A549 (cell line): ENCODE results near the gene CLCNKA. TPM values are rescaled to one million over a fixed set of nuclear protein-coding genes. Genes with fewer than 3 reads are reported as not detected.

Experiments used
- ATAC-seq, 2 experiments: fragments of 200-7000 bp in 1 of 2; fragments of >200 bp in 1 of 2; cut with Nextera tagmentation in 1 of 2; cut with Tn5 transposase in 1 of 2; 3 replicates each; pipeline versions ENCODE4 v1.8.0 to v1.9.1; 2018 to 2020; ENCODE audit warnings: mild to moderate bottlenecking in 1 of 2, moderate library complexity in 1 of 2
- CTCF ChIA-PET: fragments of 300-600 bp; sonication (Branson Sonifier 250); formaldehyde crosslinking; extraction: SDS; loops from one replicate; lab custom pipeline; 2021; ENCODE audit warnings: antibody characterized with exemption, inconsistent platforms; lab: Yijun Ruan, JAX
- POLR2A ChIA-PET: fragments of 350-600 bp; formaldehyde crosslinking; extraction: SDS; loops from one replicate; lab custom pipeline; 2021; ENCODE audit warnings: antibody characterized with exemption, inconsistent platforms; lab: Yijun Ruan, JAX
- DNase-seq, 2 experiments: peaks; one replicate each; pipeline versions ENCODE4 v3.0.0 to v3.0.0-alpha.2; 2011 to 2016; ENCODE audit warnings: low read depth in 1 of 2, low spot score in 1 of 2
- FAIRE-seq: peaks from 2 replicates; lab custom pipeline; 2011; peaks lifted over from hg19 to GRCh38; lab: Jason Lieb, UNC
- H3K27ac ChIP-seq, 2 experiments: fragments of >200 bp; sonication (Bioruptor Twin); formaldehyde crosslinking; 3 replicates each; pipeline ENCODE4 v1.5.1; 2016 to 2017
- H3K4me1 ChIP-seq: fragments of >200 bp; sonication (Bioruptor Twin); formaldehyde crosslinking; 3 replicates; pipeline ENCODE4 v1.6.1; 2016
- H3K4me2 ChIP-seq: fragments of >200 bp; sonication (Bioruptor Twin); formaldehyde crosslinking; 3 replicates; pipeline ENCODE4 v1.6.1; 2016
- H3K4me3 ChIP-seq: fragments of >200 bp; sonication (Bioruptor Twin); formaldehyde crosslinking; 3 replicates; pipeline ENCODE4 v1.5.1; 2016
- H3K9me3 ChIP-seq: fragments of >200 bp; sonication (Bioruptor Twin); formaldehyde crosslinking; 3 replicates; pipeline ENCODE4 v1.6.1; 2016
- ATOH8 ChIP-seq: fragments of 250-450 bp; sonication (Bioruptor Pico); IDR thresholded peaks from 2 replicates; pipeline ENCODE4 v1.5.0; 2020; ENCODE audit warnings: low read depth, mild to moderate bottlenecking, moderate library complexity
- BCL3 ChIP-seq: fragments of >200 bp; sonication (Bioruptor Twin); formaldehyde crosslinking; IDR thresholded peaks from 3 replicates; pipeline ENCODE4 v1.6.1; 2016
- BHLHE40 ChIP-seq: IDR thresholded peaks from 2 replicates; pipeline ENCODE4 v1.6.1; 2012; ENCODE audit warnings: low read depth, low read length, inconsistent platforms
- CHD4 ChIP-seq: fragments of 200-600 bp; sonication (generic); IDR thresholded peaks from 2 replicates; pipeline ENCODE4 v1.6.1; 2016; ENCODE audit warnings: antibody characterized with exemption, mild to moderate bottlenecking, borderline replicate concordance
- EHF ChIP-seq: fragments of 250-450 bp; sonication (Bioruptor Pico); IDR thresholded peaks from 2 replicates; pipeline ENCODE4 v1.5.0; 2020; ENCODE audit warnings: mild to moderate bottlenecking
- EHMT2 ChIP-seq: fragments of 200-600 bp; sonication (generic); IDR thresholded peaks from 2 replicates; pipeline ENCODE4 v1.6.1; 2016; ENCODE audit warnings: antibody characterized with exemption, low read depth, mild to moderate bottlenecking, moderate library complexity
- ELK1 ChIP-seq: fragments of 150-350 bp; IDR thresholded peaks from 2 replicates; pipeline ENCODE4 v1.6.1; 2014; ENCODE audit warnings: low read depth, mild to moderate bottlenecking, low read length
- ESRRA ChIP-seq: fragments of 150-350 bp; IDR thresholded peaks from 2 replicates; pipeline ENCODE4 v1.6.1; 2014; ENCODE audit warnings: mild to moderate bottlenecking, low read length, borderline replicate concordance
- FOXS1 ChIP-seq: fragments of 250-450 bp; sonication (Bioruptor Pico); IDR thresholded peaks from 2 replicates; pipeline ENCODE4 v1.5.0; 2020; ENCODE audit warnings: mild to moderate bottlenecking, moderate library complexity
- HDAC2 ChIP-seq: fragments of 200-600 bp; sonication (generic); IDR thresholded peaks from 2 replicates; pipeline ENCODE4 v1.6.1; 2016
- HES2 ChIP-seq: fragments of >200 bp; sonication (Bioruptor Twin); formaldehyde crosslinking; IDR thresholded peaks from 2 replicates; pipeline ENCODE4 v1.6.1; 2016
- HEYL ChIP-seq: fragments of 250-450 bp; sonication (Bioruptor Pico); IDR thresholded peaks from 2 replicates; pipeline ENCODE4 v1.8.0; 2021; ENCODE audit warnings: mild to moderate bottlenecking, moderate library complexity
- HOXA7 ChIP-seq: fragments of 250-450 bp; sonication (Bioruptor Pico); IDR thresholded peaks from 2 replicates; pipeline ENCODE4 v1.5.0; 2020; ENCODE audit warnings: mild to moderate bottlenecking, moderate library complexity
- HOXB5 ChIP-seq: fragments of 250-450 bp; sonication (Bioruptor Pico); IDR thresholded peaks from 2 replicates; pipeline ENCODE4 v1.5.0; 2020; ENCODE audit warnings: mild to moderate bottlenecking, moderate library complexity
- JUN ChIP-seq, 2 experiments: fragments of >200 bp; sonication (Bioruptor Twin); formaldehyde crosslinking; IDR thresholded peaks; 2 replicates in 1 of 2; 3 replicates in 1 of 2; pipeline ENCODE4 v1.6.1; 2016 to 2017
- JUNB ChIP-seq: fragments of >200 bp; sonication (Bioruptor Twin); formaldehyde crosslinking; IDR thresholded peaks from 2 replicates; pipeline ENCODE4 v1.6.1; 2016
- MAFK ChIP-seq: fragments of 450-650 bp; IDR thresholded peaks from 2 replicates; pipeline ENCODE4 v1.6.1; 2014; ENCODE audit not compliant: partially characterized antibody
- MAX ChIP-seq: IDR thresholded peaks from 2 replicates; pipeline ENCODE4 v1.6.1; 2012
- MYC ChIP-seq: IDR thresholded peaks from 2 replicates; pipeline ENCODE4 v1.6.1; 2012; ENCODE audit warnings: mild to moderate bottlenecking, inconsistent platforms, low read length, improper control_type of control experiment, borderline replicate concordance
- PHF8 ChIP-seq: fragments of 200-600 bp; sonication (generic); IDR thresholded peaks from 2 replicates; pipeline ENCODE4 v1.6.1; 2016; ENCODE audit warnings: low read depth, mild to moderate bottlenecking, antibody characterized with exemption, moderate library complexity, borderline replicate concordance
- POLR2A ChIP-seq: IDR thresholded peaks from 2 replicates; pipeline ENCODE4 v1.6.1; 2012; ENCODE audit warnings: mild to moderate bottlenecking, low read length
- POLR2AphosphoS2 ChIP-seq: conservative IDR thresholded peaks from 2 replicates; pipeline ENCODE4 v1.6.1; 2012; ENCODE audit warnings: low read length, improper control_type of control experiment, inconsistent platforms
- RAD21 ChIP-seq, 2 experiments: fragments of >200 bp in 1 of 2; sonication (Bioruptor Twin) in 1 of 2; formaldehyde crosslinking in 1 of 2; IDR thresholded peaks in 1 of 2; conservative IDR thresholded peaks in 1 of 2; 2 replicates in 1 of 2; 3 replicates in 1 of 2; pipeline ENCODE4 v1.6.1; 2012 to 2018; ENCODE audit warnings: inconsistent platforms in 1 of 2
- REST ChIP-seq: fragments of 200-600 bp; sonication (generic); IDR thresholded peaks from 2 replicates; pipeline ENCODE4 v1.6.1; 2016; ENCODE audit warnings: antibody characterized with exemption, mild to moderate bottlenecking, moderate library complexity
- RFX5 ChIP-seq: fragments of 450-650 bp; IDR thresholded peaks from 2 replicates; pipeline ENCODE4 v1.7.1; 2014; ENCODE audit warnings: antibody characterized with exemption, mild to moderate bottlenecking, moderate library complexity
- RNF2 ChIP-seq: fragments of 200-600 bp; sonication (generic); IDR thresholded peaks from 2 replicates; pipeline ENCODE4 v1.6.1; 2016; ENCODE audit warnings: low read depth, mild to moderate bottlenecking, antibody characterized with exemption, moderate library complexity, borderline replicate concordance
- SMC3 ChIP-seq: fragments of >200 bp; sonication (Bioruptor Twin); formaldehyde crosslinking; IDR thresholded peaks from 3 replicates; pipeline ENCODE4 v1.6.1; 2018; ENCODE audit warnings: inconsistent platforms
- TFCP2L1 ChIP-seq: fragments of 250-450 bp; sonication (Bioruptor Pico); IDR thresholded peaks from 2 replicates; pipeline ENCODE4 v1.5.0; 2021; ENCODE audit warnings: mild to moderate bottlenecking
- TP53 ChIP-seq: fragments of 250-450 bp; sonication (Bioruptor Pico); IDR thresholded peaks from 2 replicates; pipeline ENCODE4 v1.5.0; 2021; ENCODE audit warnings: mild to moderate bottlenecking, moderate library complexity
- USF2 ChIP-seq: fragments of 450-650 bp; IDR thresholded peaks from 2 replicates; pipeline ENCODE4 v1.6.1; 2014; ENCODE audit warnings: antibody characterized with exemption
- ZC3H11A ChIP-seq: fragments of 450-650 bp; IDR thresholded peaks from 2 replicates; pipeline ENCODE4 v1.6.1; 2014; ENCODE audit warnings: antibody characterized with exemption, mild to moderate bottlenecking
- WGBS: methylation state at CpG from one replicate; pipeline ENCODE4 v1.1.6; 2017; ENCODE audit errors: missing lambda C conversion rate; 5-methylcytosine and 5-hydroxymethylcytosine counted together
- polyA plus RNA-seq, 4 experiments: library from polyadenylated mRNA; depleted of rRNA in 3 of 4; stranded (reverse); fragments of >200 nt; fragmentation: RNase III in 1 of 4; extraction: RNeasy Plus Mini Kit Qiagen cat#74134 plus additional on column Dnase treatment in 1 of 4; gene quantifications; 2 replicates in 3 of 4; 3 replicates in 1 of 4; pipeline ENCODE4 v1.2.3, GENCODE V29; 2011 to 2017

Gene CLCNKA
- polyA plus RNA-seq, 2 of the 4 experiments (the other 2 are of a cell fraction) = 0.06 TPM; not detected in 1

GRCh38 chr1:16048573-16049189 is 26.8 kb downstream of the CLCNKA start:
- ChIA-PET POLR2A (no interaction called here), CTCF (no interaction called here)
- peak overlapping the region; percentile 39 for H3K4me3 ChIP-seq
- no peak for TF ChIP-seq MYC
- TF ChIP-seq REST = no peak
- no peak for TF ChIP-seq EHMT2
- no peak for TF ChIP-seq BHLHE40
- no peak for TF ChIP-seq HEYL (CRISPR knock-in tag)
- no peak for TF ChIP-seq BCL3
- TF ChIP-seq ZC3H11A = no peak
- TF ChIP-seq HOXB5 (CRISPR knock-in tag) = no peak
- TF ChIP-seq EHF = no peak
- TF ChIP-seq ATOH8 (CRISPR knock-in tag) = no peak
- TF ChIP-seq RFX5 = no peak
- no peak for TF ChIP-seq POLR2A
- TF ChIP-seq CHD4 = no peak
- no peak for TF ChIP-seq RAD21 (conservative IDR thresholded peaks at IDR 0.05 in 1 of 2, IDR thresholded peaks at IDR 0.05 in 1 of 2)
- TF ChIP-seq TFCP2L1 = no peak
- no peak for TF ChIP-seq HES2
- FAIRE-seq (no peak), ATAC-seq (peak in 1 of 2 experiments; percentile 67; a peak in 3 of 6 replicates), DNase-seq (no peak)
- H3K4me1 ChIP-seq = no peaks in the 10 kb centered on the region; the same call in 2 of the 3 replicates
- no CpG with 5 or more reads among the region's 25 CpGs for WGBS
- H3K9me3 ChIP-seq = no peaks in the 10 kb centered on the region
- peak overlapping the region; percentile 69 to 75 for H3K27ac ChIP-seq
- H3K4me2 ChIP-seq = peak overlapping the region; percentile 78

GRCh38 chr1:16050328-16050727 is 28.5 kb downstream of the CLCNKA start:
- ATAC-seq (no peak), FAIRE-seq (no peak), DNase-seq (no peak)
- Histone ChIP-seq H3K4me1 (no peaks in the 10 kb centered on the region; the same call in 2 of the 3 replicates), H3K4me3 (no peak overlapping the region), H3K9me3 (no peaks in the 10 kb centered on the region), H3K27ac (no peak overlapping the region), H3K4me2 (no peak overlapping the region)
- 84% methylated on average over 4 of the region's 7 CpGs for WGBS
- CTCF ChIA-PET = interaction anchor here (1.2 to 1.9 kb wide), 3 partner anchors 23 to 38 kb away, joined by 3 to 5 read pairs (median 5); partner anchors contain the start of gene FAM131C
- POLR2A ChIA-PET = no interaction called here
- TF ChIP-seq ELK1 = no peak
- TF ChIP-seq ESRRA = no peak
- no peak for TF ChIP-seq MAX
- TF ChIP-seq SMC3 = no peak
- no peak for TF ChIP-seq TP53 (CRISPR knock-in tag)
- TF ChIP-seq FOXS1 (CRISPR knock-in tag) = no peak
- TF ChIP-seq JUN (IDR thresholded peaks at IDR 0.05) = no peak
- TF ChIP-seq JUNB = no peak
- no peak for TF ChIP-seq POLR2AphosphoS2
- no peak for TF ChIP-seq HOXA7 (CRISPR knock-in tag)
- TF ChIP-seq PHF8 = no peak
- no peak for TF ChIP-seq ZC3H11A
- no peak for TF ChIP-seq MAFK
- no peak for TF ChIP-seq RAD21 (conservative IDR thresholded peaks at IDR 0.05 in 1 of 2, IDR thresholded peaks at IDR 0.05 in 1 of 2)
- TF ChIP-seq USF2 = no peak
- no peak for TF ChIP-seq RNF2
- no peak for TF ChIP-seq BHLHE40
- no peak for TF ChIP-seq MYC
- no peak for TF ChIP-seq HDAC2
